HepG2 (cell line): ENCODE results near the gene CDH11. TPM values are rescaled to one million over a fixed set of nuclear protein-coding genes. Genes with fewer than 3 reads are reported as not detected.

Source experiments
- ATAC-seq: fragments of 200-7000 bp; cut with Tn5 transposase; 3 replicates; pipeline ENCODE4 v1.9.1; 2020; ENCODE audit warnings: mild to moderate bottlenecking, moderate library complexity
- BruUV-seq: library from RNA; stranded (reverse); fragments of 400-500 nt; replicated peaks from 2 replicates; lab custom pipeline; 2021; lab: Mats Ljungman, UMichigan
- CTCF ChIA-PET: fragments of 300-600 bp; formaldehyde crosslinking; extraction: SDS; loops from one replicate; lab custom pipeline; 2021; ENCODE audit warnings: low total read pairs, inconsistent platforms, low intra/inter-chr PET ratio; lab: Yijun Ruan, JAX
- POLR2A ChIA-PET: fragments of 350-600 bp; sonication (Branson Sonifier 250); formaldehyde crosslinking; loops from one replicate; lab custom pipeline; 2020; ENCODE audit warnings: antibody characterized with exemption, inconsistent platforms; lab: Yijun Ruan, JAX
- DNase-seq: peaks from one replicate; pipeline ENCODE4 v3.0.0-alpha.2; 2015; ENCODE audit warnings: low spot score
- FAIRE-seq: peaks from 3 replicates; lab custom pipeline; 2011; peaks lifted over from hg19 to GRCh38; lab: Jason Lieb, UNC
- H2AFZ ChIP-seq: one replicate; pipeline ENCODE4 v1.6.1; 2011; ENCODE audit warnings: low read length, inconsistent platforms
- H3K27ac ChIP-seq: fragments of 300-600 bp; 3 replicates; pipeline ENCODE4 v1.8.0; 2011; ENCODE audit warnings: mixed run types, mild to moderate bottlenecking, mixed read lengths, low read length, inconsistent platforms; ENCODE audit not compliant: insufficient read depth; ENCODE audit errors: extremely low read length
- H3K27me3 ChIP-seq, 2 experiments: fragments of 200-600 bp in 1 of 2; 2 replicates in 1 of 2; 3 replicates in 1 of 2; pipeline versions ENCODE4 v1.6.0 to v1.8.0; 2011; ENCODE audit warnings: low read length in 2 of 2, mild to moderate bottlenecking in 2 of 2, moderate library complexity in 2 of 2, inconsistent platforms in 1 of 2; ENCODE audit not compliant: insufficient read depth in 2 of 2, control insufficient read depth in 1 of 2
- H3K36me3 ChIP-seq, 2 experiments: fragments of 200-600 bp in 1 of 2; replicated peaks in 1 of 2; 2 replicates in 1 of 2; 3 replicates in 1 of 2; pipeline versions ENCODE4 v1.5.1 to v1.8.0; 2011; ENCODE audit warnings: low read length in 2 of 2, inconsistent platforms in 1 of 2; ENCODE audit not compliant: insufficient read depth in 2 of 2, control insufficient read depth in 1 of 2
- H3K4me1 ChIP-seq: 2 replicates; pipeline ENCODE4 v1.5.1; 2012; ENCODE audit warnings: low read length, inconsistent platforms; ENCODE audit not compliant: insufficient read depth
- H3K4me2 ChIP-seq: 2 replicates; pipeline ENCODE4 v1.6.0; 2011; ENCODE audit warnings: low read depth, low read length, inconsistent platforms
- H3K4me3 ChIP-seq, 3 experiments: fragments of 200-600 bp in 1 of 3; sonication (generic), shearing (Covaris generic) in 1 of 3; replicated peaks in 1 of 3; 2 replicates each; pipeline ENCODE4 v1.5.1; 2011 to 2016; ENCODE audit warnings: low read length in 3 of 3, inconsistent platforms in 2 of 3, low read depth in 2 of 3, mild to moderate bottlenecking in 2 of 3, control low read depth in 1 of 3, mixed read lengths in 1 of 3; ENCODE audit not compliant: insufficient read depth in 1 of 3
- H3K79me2 ChIP-seq: one replicate; pipeline ENCODE4 v1.6.1; 2011; ENCODE audit warnings: low read length, inconsistent platforms; ENCODE audit not compliant: insufficient read depth
- H3K9ac ChIP-seq: 2 replicates; pipeline ENCODE4 v1.6.0; 2011; ENCODE audit warnings: mild to moderate bottlenecking, low read depth, low read length, inconsistent platforms; ENCODE audit not compliant: insufficient read depth
- H3K9me3 ChIP-seq: 2 replicates; pipeline ENCODE4 v1.5.1; 2012; ENCODE audit warnings: mild to moderate bottlenecking, low read length
- H4K20me1 ChIP-seq: 2 replicates; pipeline ENCODE4 v1.6.0; 2011; ENCODE audit warnings: inconsistent platforms, mild to moderate bottlenecking, low read length, moderate library complexity; ENCODE audit not compliant: insufficient read depth
- ATF6 ChIP-seq: sonication (generic); formaldehyde crosslinking; conservative IDR thresholded peaks from 2 replicates; pipeline ENCODE4 v1.4.0; 2020; ENCODE audit warnings: missing genetic modification reagents
- CREB1 ChIP-seq, 2 experiments: fragments of 450-650 bp in 1 of 2; IDR thresholded peaks; 2 replicates each; pipeline ENCODE4 v1.6.1; 2016 to 2017; ENCODE audit warnings: control low read depth in 1 of 2, mild to moderate bottlenecking in 1 of 2, missing compliant biosample characterization in 1 of 2, missing genetic modification characterization in 1 of 2
- CREBL2 ChIP-seq: sonication (generic); formaldehyde crosslinking; IDR thresholded peaks from 2 replicates; pipeline ENCODE4 v1.8.1; 2023; ENCODE audit warnings: missing genetic modification reagents, mild to moderate bottlenecking, borderline replicate concordance
- DBP ChIP-seq: sonication (generic); formaldehyde crosslinking; IDR thresholded peaks from 2 replicates; pipeline ENCODE4 v1.4.0; 2020; ENCODE audit warnings: missing genetic modification reagents; ENCODE audit errors: not compliant biosample characterization
- GFI1 ChIP-seq: sonication (generic); formaldehyde crosslinking; IDR thresholded peaks from 2 replicates; pipeline ENCODE4 v1.5.0; 2020; ENCODE audit warnings: missing genetic modification reagents, mild to moderate bottlenecking, borderline replicate concordance
- HDAC1 ChIP-seq: sonication (generic); formaldehyde crosslinking; IDR thresholded peaks from 2 replicates; pipeline ENCODE4 v1.5.1; 2020; ENCODE audit warnings: mild to moderate bottlenecking, missing genetic modification reagents
- HNF4G ChIP-seq, 2 experiments: sonication (generic) in 1 of 2; formaldehyde crosslinking in 1 of 2; IDR thresholded peaks; 2 replicates each; pipeline versions ENCODE4 v1.4.0 to v1.6.1; 2011 to 2020; ENCODE audit warnings: borderline replicate concordance in 2 of 2, low read depth in 2 of 2, mild to moderate bottlenecking in 2 of 2, low read length in 1 of 2, missing genetic modification reagents in 1 of 2, moderate library complexity in 1 of 2
- NFRKB ChIP-seq: fragments of 450-650 bp; IDR thresholded peaks from 2 replicates; pipeline ENCODE4 v1.6.1; 2017
- PAWR ChIP-seq: sonication (generic); formaldehyde crosslinking; IDR thresholded peaks from 2 replicates; pipeline ENCODE4 v1.4.0; 2020; ENCODE audit warnings: missing genetic modification reagents, mild to moderate bottlenecking, borderline replicate concordance
- SALL2 ChIP-seq: sonication (generic); formaldehyde crosslinking; IDR thresholded peaks from 2 replicates; pipeline ENCODE4 v1.8.1; 2023; ENCODE audit warnings: mild to moderate bottlenecking, missing genetic modification reagents, inconsistent platforms
- SKI ChIP-seq: fragments of 450-650 bp; IDR thresholded peaks from one replicate; pipeline ENCODE4 v1.6.1; 2018; ENCODE audit warnings: mild to moderate bottlenecking; ENCODE audit not compliant: partially characterized antibody
- TBX2 ChIP-seq: sonication (generic); formaldehyde crosslinking; IDR thresholded peaks from 2 replicates; pipeline ENCODE4 v1.5.0; 2020; ENCODE audit warnings: missing genetic modification reagents, mild to moderate bottlenecking, borderline replicate concordance
- ZKSCAN1 ChIP-seq: fragments of 150-350 bp; IDR thresholded peaks from 2 replicates; pipeline ENCODE4 v1.6.1; 2014; ENCODE audit warnings: low read length
- ZNF205 ChIP-seq: IDR thresholded peaks from 2 replicates; pipeline ENCODE4 v1.6.1; 2018; ENCODE audit warnings: missing biosample characterization, missing genetic modification reagents
- ZNF75D ChIP-seq: sonication (generic); formaldehyde crosslinking; IDR thresholded peaks from 2 replicates; pipeline ENCODE4 v1.8.1; 2023; ENCODE audit warnings: missing genetic modification reagents, mild to moderate bottlenecking, borderline replicate concordance
- WGBS: methylation state at CpG from one replicate; pipeline ENCODE4 v1.1.6; 2017; ENCODE audit warnings: low lambda C conversion rate; 5-methylcytosine and 5-hydroxymethylcytosine counted together
- in situ Hi-C: cut with HindIII; loops from 2 replicates; pipeline ENCODE4 v1.10.0; 2017; ENCODE audit warnings: low pct_unique_long_range_greater_than_20kb; ENCODE audit not compliant: extremely low pct_ligation_motif_present
- intact Hi-C: fragments of 100-400 bp; cut with micrococcal nuclease; formaldehyde crosslinking; loops from one replicate; pipeline ENCODE4 v1.10.0; 2022; ENCODE audit not compliant: unreplicated experiment
- polyA plus RNA-seq, 8 experiments: library from polyadenylated mRNA; depleted of rRNA in 3 of 8; stranded (reverse) in 7 of 8; unstranded in 1 of 8; fragments of >200 nt; fragmentation: Illumina TruSeq in 4 of 8; extraction: Trizol in 4 of 8; gene quantifications; 2 replicates each; pipeline versions ENCODE4 v1.2.1 to v1.2.3, GENCODE V29; 2011 to 2016; ENCODE audit warnings: low read depth in 4 of 8, missing spikeins in 1 of 8, mixed read lengths in 1 of 8; ENCODE audit not compliant: insufficient read depth in 1 of 8
- total RNA-seq, 5 experiments: library from RNA; depleted of rRNA; stranded (reverse); fragments of >200 nt; fragmentation: Illumina TruSeq; extraction: Trizol; gene quantifications; 2 replicates each; pipeline ENCODE4 v1.2.3, GENCODE V29; 2016; ENCODE audit warnings: low read depth in 1 of 5

CDH11 gene
- total and polyA plus RNA-seq, 2 of the 13 experiments (the other 11 are each of a cell fraction or from before 2014, with no cell fraction given) = not detected

- no peaks in the 10 kb centered on the region for H3K36me3 ChIP-seq
- H3K27me3 ChIP-seq = no peaks in the 10 kb centered on the region; a peak in 1 of 5 replicates
- H3K4me2 ChIP-seq = no peak overlapping the region
- no TSS peak for BruUV-seq
- H3K9ac ChIP-seq = no peak overlapping the region
- no peak overlapping the region for H2AFZ ChIP-seq
- no peak for DNase-seq
- TF ChIP-seq CREB1 (IDR thresholded peaks at IDR 0.05) (peak; percentile 81), CREB1 (CRISPR knock-in tag; IDR thresholded peaks at IDR 0.05) (no peak), PAWR (CRISPR knock-in tag) (no peak)
- TF ChIP-seq, all 625 proteins: peak for 1
- H3K4me3 ChIP-seq = no peak overlapping the region
- no peaks in the 10 kb centered on the region for H3K79me2 ChIP-seq
- H4K20me1 ChIP-seq = no peaks in the 10 kb centered on the region
- no peak overlapping the region for H3K27ac ChIP-seq
- H3K4me1 ChIP-seq = 0 out of 2 replicates have a peak, but pooled peaks cover 5% of the 10 kb centered on the region
- intact Hi-C loops (no loop called here), in situ Hi-C loops (no loop called here)
- ChIA-PET CTCF (no interaction called here), POLR2A (no interaction called here)
- under 1% methylated on average over 4 of the region's 4 CpGs for WGBS
- FAIRE-seq (no peak), ATAC-seq (no peak)
- H3K9me3 ChIP-seq = no peaks in the 10 kb centered on the region
These were observed 52.8 kb downstream of the CDH11 start for GRCh38 chr16:65069065-65069464.

- no peak overlapping the region for H3K4me3 ChIP-seq
- H3K9ac ChIP-seq = no peak overlapping the region
- intact Hi-C loops (no loop called here), in situ Hi-C loops (no loop called here)
- no TSS peak for BruUV-seq
- 0 out of 2 replicates have a peak, but pooled peaks cover 5% of the 10 kb centered on the region for H3K4me1 ChIP-seq
- CTCF ChIA-PET = no interaction called here
- WGBS = 9% methylated on average over 5 of the region's 5 CpGs
- DNase-seq (no peak), FAIRE-seq (no peak), ATAC-seq (no peak)
- H3K36me3 ChIP-seq = no peaks in the 10 kb centered on the region
- H4K20me1 ChIP-seq = no peaks in the 10 kb centered on the region
- no peak overlapping the region for H3K27ac ChIP-seq
- H2AFZ ChIP-seq = no peak overlapping the region
- POLR2A ChIA-PET = no interaction called here
- no peaks in the 10 kb centered on the region; a peak in 1 of 5 replicates for H3K27me3 ChIP-seq
- no peaks in the 10 kb centered on the region for H3K9me3 ChIP-seq
- no peak overlapping the region for H3K4me2 ChIP-seq
- no peaks in the 10 kb centered on the region for H3K79me2 ChIP-seq
- TF ChIP-seq GFI1 (CRISPR knock-in tag) = no peak
- TF ChIP-seq TBX2 (CRISPR knock-in tag) = no peak
- TF ChIP-seq ZNF75D (CRISPR knock-in tag) = no peak
- TF ChIP-seq SKI = no peak
- no peak for TF ChIP-seq DBP
- TF ChIP-seq SALL2 = no peak
- TF ChIP-seq CREBL2 (CRISPR knock-in tag) = no peak
- no peak for TF ChIP-seq NFRKB
- TF ChIP-seq ZNF205 (CRISPR knock-in tag) = no peak
- TF ChIP-seq ZKSCAN1 = no peak
- no peak for TF ChIP-seq HNF4G (IDR thresholded peaks at IDR 0.05; ENCODE audit: borderline replicate concordance, low read depth, low read length)
- TF ChIP-seq HNF4G (CRISPR knock-in tag; IDR thresholded peaks at IDR 0.05; ENCODE audit: borderline replicate concordance, low read depth) = no peak
- no peak for TF ChIP-seq ATF6 (CRISPR knock-in tag)
- no peak for TF ChIP-seq HDAC1 (CRISPR knock-in tag)
These were observed 53.6 kb downstream of the CDH11 start for GRCh38 chr16:65068151-65068740.
